K562 (cell line): Measurements from ENCODE around the gene TMEM86A. TPM values are rescaled to one million over a fixed set of nuclear protein-coding genes. Genes with fewer than 3 reads are reported as not detected.

Experiments used
- ATAC-seq: fragments of 200-7000 bp; cut with Tn5 transposase; 3 replicates; pipeline ENCODE4 v1.9.1; 2020; ENCODE audit warnings: moderate library complexity
- BruUV-seq: library from RNA; stranded (reverse); fragments of 400-500 nt; replicated peaks from 2 replicates; lab custom pipeline; 2021; lab: Mats Ljungman, UMichigan
- CTCF ChIA-PET: fragments of 300-600 bp; formaldehyde crosslinking; extraction: SDS; loops from one replicate; lab custom pipeline; 2021; ENCODE audit warnings: low intra/inter-chr PET ratio; lab: Yijun Ruan, JAX
- POLR2A ChIA-PET: fragments of 300-600, 350-650 bp; sonication (Branson Sonifier 250); formaldehyde crosslinking; extraction: SDS; loops from one replicate; lab custom pipeline; 2021; ENCODE audit warnings: antibody characterized with exemption, inconsistent platforms; lab: Yijun Ruan, JAX
- DNase-seq, 4 experiments: peaks; one replicate each; pipeline versions ENCODE4 v3.0.0 to v3.0.0-alpha.2; 2011 to 2018; ENCODE audit warnings: low spot score in 3 of 4, mixed read lengths in 3 of 4; ENCODE audit errors: extremely low read depth in 1 of 4
- FAIRE-seq: peaks from 2 replicates; lab custom pipeline; 2011; peaks lifted over from hg19 to GRCh38; lab: Jason Lieb, UNC
- H2AFZ ChIP-seq: 2 replicates; pipeline ENCODE4 v1.6.0; 2011; ENCODE audit warnings: low read depth, low read length, control low read depth, inconsistent platforms
- H3K27ac ChIP-seq: fragments of 200-600 bp; 3 replicates; pipeline ENCODE4 v1.8.0; 2011; ENCODE audit warnings: low read depth, mild to moderate bottlenecking, control low read depth, inconsistent platforms, low read length, moderate library complexity, mixed read lengths; ENCODE audit errors: extremely low read depth
- H3K27me3 ChIP-seq, 2 experiments: fragments of 300-600 bp in 1 of 2; 2 replicates in 1 of 2; 3 replicates in 1 of 2; pipeline versions ENCODE4 v1.6.0 to v1.8.0; 2011; ENCODE audit warnings: inconsistent platforms in 2 of 2, low read length in 2 of 2, mild to moderate bottlenecking in 1 of 2, mixed read lengths in 1 of 2, moderate library complexity in 1 of 2; ENCODE audit not compliant: control insufficient read depth in 2 of 2, insufficient read depth in 2 of 2
- H3K36me3 ChIP-seq: fragments of 300-600 bp; 3 replicates; pipeline ENCODE4 v1.8.0; 2011; ENCODE audit warnings: mild to moderate bottlenecking, low read length, inconsistent platforms; ENCODE audit not compliant: control insufficient read depth, insufficient read depth
- H3K4me1 ChIP-seq, 2 experiments: fragments of 200-600 bp in 1 of 2; replicated peaks in 1 of 2; 2 replicates in 1 of 2; 3 replicates in 1 of 2; pipeline versions ENCODE4 v1.5.1 to v1.8.0; 2011; ENCODE audit warnings: inconsistent platforms in 2 of 2, low read length in 2 of 2, mild to moderate bottlenecking in 1 of 2, mixed read lengths in 1 of 2, moderate library complexity in 1 of 2; ENCODE audit not compliant: control insufficient read depth in 2 of 2, insufficient read depth in 2 of 2
- H3K4me2 ChIP-seq: 2 replicates; pipeline ENCODE4 v1.6.1; 2011; ENCODE audit warnings: low read length, control low read depth, inconsistent platforms, mixed read lengths; ENCODE audit not compliant: insufficient read depth
- H3K4me3 ChIP-seq: fragments of 200-600 bp; sonication (generic), shearing (Covaris generic); 2 replicates; pipeline ENCODE4 v1.5.1; 2016; ENCODE audit warnings: control low read depth, inconsistent platforms
- H3K79me2 ChIP-seq: fragments of 200-600 bp; 3 replicates; pipeline ENCODE4 v1.8.0; 2011; ENCODE audit warnings: low read length, inconsistent platforms; ENCODE audit not compliant: control insufficient read depth, insufficient read depth
- H3K9ac ChIP-seq, 2 experiments: 2 replicates each; pipeline versions ENCODE4 v1.6.0 to v1.6.1; 2011; ENCODE audit warnings: low read depth in 2 of 2, low read length in 2 of 2, control low read depth in 1 of 2, inconsistent platforms in 1 of 2, mild to moderate bottlenecking in 1 of 2, mixed read lengths in 1 of 2; ENCODE audit not compliant: insufficient read depth in 1 of 2
- H3K9me1 ChIP-seq: one replicate; pipeline ENCODE4 v1.6.0; 2011; ENCODE audit warnings: inconsistent platforms, mild to moderate bottlenecking, low read length, moderate library complexity; ENCODE audit not compliant: control insufficient read depth, insufficient read depth
- H3K9me3 ChIP-seq: replicated peaks from 2 replicates; pipeline ENCODE4 v1.5.1; 2011; ENCODE audit warnings: low read depth, low read length, inconsistent platforms; ENCODE audit not compliant: control insufficient read depth, insufficient read depth
- H4K20me1 ChIP-seq: replicated peaks from 2 replicates; pipeline ENCODE4 v1.6.1; 2011; ENCODE audit warnings: low read length, inconsistent platforms, mixed read lengths; ENCODE audit not compliant: control insufficient read depth, insufficient read depth
- ETV1 ChIP-seq: fragments of 450-650 bp; conservative IDR thresholded peaks from 2 replicates; pipeline ENCODE4 v1.6.1; 2016; ENCODE audit warnings: missing genetic modification characterization, control low read depth, low read depth, missing compliant biosample characterization
- KAT2B ChIP-seq: IDR thresholded peaks from one replicate; pipeline ENCODE4 v1.6.1; 2012; ENCODE audit warnings: low read depth, mild to moderate bottlenecking, control low read depth, inconsistent platforms, low read length, moderate library complexity
- MECOM ChIP-seq: fragments of 250-450 bp; sonication (Bioruptor Pico); IDR thresholded peaks from 2 replicates; pipeline ENCODE4 v1.8.0; 2022; ENCODE audit warnings: inconsistent platforms
- MEIS2 ChIP-seq: fragments of 450-650 bp; IDR thresholded peaks from 2 replicates; pipeline ENCODE4 v1.6.1; 2014; ENCODE audit warnings: mild to moderate bottlenecking; ENCODE audit not compliant: partially characterized antibody
- NRF1 ChIP-seq, 2 experiments: fragments of 450-650 bp; IDR thresholded peaks in 1 of 2; conservative IDR thresholded peaks in 1 of 2; 2 replicates each; pipeline ENCODE4 v1.6.1; 2014; ENCODE audit warnings: mild to moderate bottlenecking in 2 of 2
- ZNF445 ChIP-seq: fragments of 250-450 bp; sonication (Bioruptor Pico); IDR thresholded peaks from 2 replicates; pipeline ENCODE4 v1.4.0; 2020; ENCODE audit warnings: low read depth, mild to moderate bottlenecking, moderate library complexity
- ZNF695 ChIP-seq: fragments of 450-650 bp; formaldehyde crosslinking; IDR thresholded peaks from 2 replicates; pipeline ENCODE4 v1.4.0; 2020; ENCODE audit warnings: mild to moderate bottlenecking, moderate library complexity
- WGBS: fragments of 100-300 bp; shearing (Covaris generic); methylation state at CpG from one replicate; pipeline ENCODE4 v1.1.6; 2016; ENCODE audit warnings: low coverage, mixed read lengths; ENCODE audit not compliant: insufficient coverage; ENCODE audit errors: missing lambda C conversion rate; 5-methylcytosine and 5-hydroxymethylcytosine counted together
- in situ Hi-C: fragments of 300-500 bp; cut with MboI; formaldehyde crosslinking; loops from 4 replicates; pipeline ENCODE4 v1.15.0; 2018; ENCODE audit warnings: inconsistent platforms, mixed read lengths
- intact Hi-C: fragments of 100-400 bp; cut with micrococcal nuclease; formaldehyde crosslinking; loops from 2 replicates; pipeline ENCODE4 v1.14.2; 2022
- polyA plus RNA-seq, 8 experiments: library from polyadenylated mRNA; depleted of rRNA in 4 of 8; stranded (reverse) in 5 of 8; unstranded in 3 of 8; fragments of >200 nt; fragmentation: Nextera tagmentation in 2 of 8; fragmentation: Illumina TruSeq in 1 of 8; extraction: Ambion mirVana in 2 of 8; extraction: Trizol in 1 of 8; gene quantifications; 2 replicates each; pipeline versions ENCODE4 v1.2.1 to v1.2.3, GENCODE V29; 2011 to 2014; ENCODE audit warnings: inconsistent platforms in 1 of 8, missing spikeins in 1 of 8
- total RNA-seq, 7 experiments: library from RNA; depleted of rRNA in 6 of 7; stranded (reverse); fragments of >200 nt in 6 of 7; fragmentation: Illumina TruSeq in 2 of 7; extraction: Trizol in 2 of 7; gene quantifications; 2 replicates each; pipeline versions ENCODE4 v1.2.1 to v1.2.3, GENCODE V29; 2011 to 2021; ENCODE audit warnings: low replicate concordance in 1 of 7

The TMEM86A gene
- total and polyA plus RNA-seq, 9 of the 15 experiments (the other 6 are each of a cell fraction or from before 2014, with no cell fraction given), result 0.22 to 1.3 (median 0.40) TPM; not detected in 2

GRCh38 chr11:18729426-18729825 is 30.8 kb downstream of the TMEM86A start:
- Histone ChIP-seq H3K9me3 (no peaks in the 10 kb centered on the region), H3K79me2 (no peaks in the 10 kb centered on the region), H3K36me3 (no peaks in the 10 kb centered on the region), H3K4me2 (no peak overlapping the region), H2AFZ (no peak overlapping the region), H3K9ac (no peak overlapping the region), H3K27me3 (peaks cover 8 to 43% of the 10 kb centered on the region in 2 experiments), H3K4me3 (no peak overlapping the region), H3K9me1 (no peaks in the 10 kb centered on the region), H4K20me1 (no peaks in the 10 kb centered on the region), H3K4me1 (peaks cover 0 to 3% of the 10 kb centered on the region in 2 experiments; a peak in 1 of 5 replicates), H3K27ac (no peak overlapping the region)
- ATAC-seq (no peak), DNase-seq (no peak), FAIRE-seq (no peak)
- in situ Hi-C loops, result loop anchor here (25.0 kb wide), 1 partner anchor 192 kb away; the partner anchor contains the start of gene TSG101
- POLR2A ChIA-PET, result no interaction called here
- intact Hi-C loops, result no loop called here
- 5% methylated on average over 12 of the region's 16 CpGs for WGBS
- TF ChIP-seq MEIS2 (no peak), KAT2B (no peak), MECOM (CRISPR knock-in tag) (no peak), ZNF695 (CRISPR knock-in tag) (no peak)
- CTCF ChIA-PET, result interaction anchor here (3.4 kb wide), 1 partner anchor 189 kb away, joined by 19 read pairs; no protein-coding TSS in a partner anchor
- no TSS peak for BruUV-seq

GRCh38 chr11:18730020-18730419 is 31.4 kb downstream of the TMEM86A start:
- 1% methylated on average over 6 of the region's 9 CpGs for WGBS
- H2AFZ ChIP-seq, result no peak overlapping the region
- H3K9ac ChIP-seq, result no peak overlapping the region
- no peaks in the 10 kb centered on the region for H3K36me3 ChIP-seq
- H3K9me3 ChIP-seq, result no peaks in the 10 kb centered on the region
- no TSS peak for BruUV-seq
- in situ Hi-C loops, result loop anchor here (5.0 to 25.0 kb wide), 3 partner anchors 73 to 485 kb away; partner anchors contain the start of genes SAA2 and TSG101
- H3K79me2 ChIP-seq, result no peaks in the 10 kb centered on the region
- ChIA-PET POLR2A (interaction anchor here (0.7 kb wide), 1 partner anchor 444 kb away, joined by 3 read pairs; no protein-coding TSS in a partner anchor), CTCF (interaction anchor here (3.4 kb wide), 1 partner anchor 190 kb away, joined by 19 read pairs; no protein-coding TSS in a partner anchor)
- no peaks in the 10 kb centered on the region for H3K9me1 ChIP-seq
- no peak for TF ChIP-seq ETV1 (tag)
- no peak for TF ChIP-seq ZNF445 (CRISPR knock-in tag)
- peak; percentile 80 to 82 for TF ChIP-seq NRF1 (conservative IDR thresholded peaks at IDR 0.05 in 1 of 2, IDR thresholded peaks at IDR 0.05 in 1 of 2)
- peaks cover 0 to 3% of the 10 kb centered on the region in 2 experiments; a peak in 1 of 5 replicates for H3K4me1 ChIP-seq
- no peak for FAIRE-seq
- ATAC-seq, result no peak
- H3K4me2 ChIP-seq, result no peak overlapping the region
- intact Hi-C loops, result loop anchor here (10.0 kb wide), 2 partner anchors 485 to 615 kb away; partner anchors contain the start of gene SAA2
- H4K20me1 ChIP-seq, result no peaks in the 10 kb centered on the region
- H3K4me3 ChIP-seq, result no peak overlapping the region
- H3K27me3 ChIP-seq, result peaks cover 9 to 43% of the 10 kb centered on the region in 2 experiments
- no peak overlapping the region for H3K27ac ChIP-seq
- DNase-seq, result no peak
